Measurements from ENCODE around the gene CTAGE1. TPM values are rescaled to one million over a fixed set of nuclear protein-coding genes. Genes with fewer than 3 reads are reported as not detected.

The CTAGE1 gene
- total RNA-seq, 2 donors from 2014 or later, result not detected

DNA sequence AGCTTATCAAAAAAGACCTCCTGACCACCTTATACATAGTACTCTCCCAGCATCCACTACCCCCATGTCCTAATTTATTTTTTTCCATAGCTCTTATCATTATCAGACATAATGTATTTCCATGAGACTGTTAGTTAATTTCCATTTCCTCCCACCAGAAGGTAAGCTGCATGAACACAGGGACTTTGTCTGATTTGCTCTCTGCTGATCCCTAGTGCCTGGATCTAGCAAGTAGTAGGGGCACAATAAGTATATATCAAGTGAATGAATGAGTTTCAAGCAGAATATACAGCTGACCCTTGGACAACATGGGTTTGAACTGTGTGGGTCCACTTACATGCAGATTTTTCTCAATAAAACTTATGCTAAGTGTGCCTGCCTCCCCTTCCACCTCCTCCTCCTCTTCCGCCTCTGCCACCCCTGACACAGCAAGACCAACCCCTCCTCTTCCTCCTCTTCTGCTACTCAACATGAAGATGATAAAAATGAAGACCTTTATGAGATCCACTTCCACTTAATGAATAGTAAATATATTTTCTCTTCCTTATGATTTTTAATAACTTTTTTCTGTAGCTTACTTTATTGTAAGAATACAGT lies 53.8 kb downstream of the CTAGE1 start:
- no peak overlapping the region for H3K27ac Mint-ChIP-seq
- H3K9me3 ChIP-seq (ENCODE audit: control insufficient read depth, low read length, poor library complexity, severe bottlenecking), result no peaks in the 10 kb centered on the region
- no peaks in the 10 kb centered on the region for H3K36me3 Mint-ChIP-seq (ENCODE audit: low read depth)
- no peak overlapping the region for H3K4me3 Mint-ChIP-seq
- H3K27me3 Mint-ChIP-seq, result no peaks in the 10 kb centered on the region
- DNase-seq, result no peak
- H3K4me1 Mint-ChIP-seq, result no peaks in the 10 kb centered on the region
- no peak for ATAC-seq

Other genes starting within 250 kb of the CTAGE1 start
- gene GATA6, start 248.3 kb downstream of the CTAGE1 start, total RNA-seq, result not detected

Data from T-helper 17 cell (primary cell).